HEK293T (cell line): ENCODE measurements around the gene MACROD2.

Experiments used
- CTBP1 ChIP-seq: fragments of 450-650 bp; IDR thresholded peaks from 2 replicates; pipeline ENCODE4 v1.6.1; 2016; ENCODE audit warnings: borderline replicate concordance
- FOXA1 ChIP-seq: fragments of 450-650 bp; IDR thresholded peaks from 2 replicates; pipeline ENCODE4 v1.6.1; 2016; ENCODE audit warnings: mild to moderate bottlenecking
- HDGF ChIP-seq: fragments of 450-650 bp; IDR thresholded peaks from 2 replicates; pipeline ENCODE4 v1.6.1; 2017; ENCODE audit warnings: antibody characterized with exemption, borderline replicate concordance
- LEF1 ChIP-seq: fragments of 450-650 bp; IDR thresholded peaks from 2 replicates; pipeline ENCODE4 v1.6.1; 2017; ENCODE audit warnings: mild to moderate bottlenecking, borderline replicate concordance
- PKNOX1 ChIP-seq: fragments of 450-650 bp; IDR thresholded peaks from 2 replicates; pipeline ENCODE4 v1.6.1; 2016
- SP1 ChIP-seq: fragments of 450-650 bp; IDR thresholded peaks from 2 replicates; pipeline ENCODE4 v1.6.1; 2017
- TARDBP ChIP-seq: fragments of 450-650 bp; IDR thresholded peaks from 2 replicates; pipeline ENCODE4 v1.6.1; 2016

GRCh38 chr20:14953736-14954135, 958.4 kb downstream of the MACROD2 start:
- no peak for TF ChIP-seq SP1
- no peak for TF ChIP-seq PKNOX1
- no peak for TF ChIP-seq LEF1
- no peak for TF ChIP-seq TARDBP
- TF ChIP-seq HDGF = no peak
- no peak for TF ChIP-seq FOXA1
- no peak for TF ChIP-seq CTBP1
